Stimulated activated CD4-positive, alpha-beta T cell treated with anti-CD3 and anti-CD28 coated beads, TNF-alpha, amount 100 ng/mL, for 24 hours (primary cell): ENCODE measurements around the gene SEC22C.
"Not testable (repeated sequence)": the region's sequence is repeated elsewhere in the genome, so short reads cannot be mapped to it uniquely, and the experiment has no call there.

Experiments
- DNase-seq, 3 experiments: peaks; one replicate each; pipeline ENCODE4 v3.0.0-alpha.2; 2020; ENCODE audit warnings: low read depth in 3 of 3

The SEC22C gene

GRCh38 chr3:42581709-42582473 lies at the start of gene SEC22C:
TSS of gene SEC22C (minus strand) at chr3:42581967. CDS start at chr3:42569046, 12,921 bp downstream.
- peak; percentile 93 to 95 (median 94) for DNase-seq

- no peak for DNase-seq
These were observed 31.7 kb upstream of the SEC22C start for GRCh38 chr3:42613462-42613861.

GRCh38 chr3:42612928-42613327 lies 31.2 kb upstream of the SEC22C start:
- DNase-seq = no peak

GRCh38 chr3:42612217-42612616 lies 30.4 kb upstream of the SEC22C start:
- no peak for DNase-seq

GRCh38 chr3:42610976-42611375 lies 29.2 kb upstream of the SEC22C start:
- no peak for DNase-seq

GRCh38 chr3:42608581-42608980 lies 26.8 kb upstream of the SEC22C start:
- no peak for DNase-seq

GRCh38 chr3:42605546-42606173 lies 23.9 kb upstream of the SEC22C start:
- DNase-seq = no peak

- no peak for DNase-seq
These were observed 21.2 kb upstream of the SEC22C start for GRCh38 chr3:42602961-42603360.

- no peak for DNase-seq
These were observed 20.3 kb upstream of the SEC22C start for GRCh38 chr3:42601896-42602581.

- peak; percentile 31 to 65 (median 44) for DNase-seq
These were observed 19.4 kb upstream of the SEC22C start for GRCh38 chr3:42600958-42601675.

GRCh38 chr3:42600111-42600957 lies 18.6 kb upstream of the SEC22C start, which contains the start of gene NKTR:
TSS of gene NKTR (plus strand) at chr3:42600686. CDS start at chr3:42601007, 321 bp downstream.
- peak; percentile 97 to 99 (median 98) for DNase-seq

GRCh38 chr3:42597098-42597497 lies 15.3 kb upstream of the SEC22C start:
- not testable (repeated sequence) for DNase-seq

- DNase-seq = no peak
These were observed 13.9 kb upstream of the SEC22C start for GRCh38 chr3:42595682-42596081.

- DNase-seq = no peak
These were observed 11.9 kb upstream of the SEC22C start for GRCh38 chr3:42593635-42594034.

GRCh38 chr3:42591811-42592210 lies 10.0 kb upstream of the SEC22C start:
- no peak for DNase-seq

- no peak for DNase-seq
These were observed 9.4 kb upstream of the SEC22C start for GRCh38 chr3:42590989-42591756.

- no peak for DNase-seq
These were observed 7.8 kb upstream of the SEC22C start for GRCh38 chr3:42589382-42590109.

GRCh38 chr3:42588625-42589024 lies 6.9 kb upstream of the SEC22C start:
- DNase-seq = no peak

GRCh38 chr3:42582474-42583070 lies 805 bp upstream of the SEC22C start:
- no peak for DNase-seq
